T-helper 17 cell (primary cell): ENCODE results near the gene OR51D1. TPM values are rescaled to one million over a fixed set of nuclear protein-coding genes. Genes with fewer than 3 reads are reported as not detected.

Experiments used
- ATAC-seq: fragments of 150-1000 bp; cut with Tn5 transposase; 2 replicates; pipeline ENCODE4 v1.10.0; 2021; ENCODE audit warnings: mild to moderate bottlenecking, moderate library complexity
- DNase-seq, 3 donors: peaks; one replicate each; pipeline versions ENCODE4 v3.0.0 to v3.0.0-alpha.2; 2020 to 2021
- H3K9me3 ChIP-seq: one replicate; pipeline ENCODE4 v1.7.0; 2013; ENCODE audit warnings: low read length, mild to moderate bottlenecking; ENCODE audit not compliant: control insufficient read depth, poor library complexity, severe bottlenecking
- H3K27ac Mint-ChIP-seq: one replicate; pipeline ENCODE4 v1.8.0; 2022; ENCODE audit warnings: mild to moderate bottlenecking, moderate library complexity, mixed read lengths
- H3K27me3 Mint-ChIP-seq: one replicate; pipeline ENCODE4 v1.8.0; 2022; ENCODE audit warnings: mixed read lengths
- H3K36me3 Mint-ChIP-seq: one replicate; pipeline ENCODE4 v1.8.0; 2022; ENCODE audit warnings: low read depth, mixed read lengths
- H3K4me1 Mint-ChIP-seq: one replicate; pipeline ENCODE4 v1.8.0; 2022; ENCODE audit warnings: mild to moderate bottlenecking, mixed read lengths
- H3K4me3 Mint-ChIP-seq: one replicate; pipeline ENCODE4 v1.8.0; 2022; ENCODE audit warnings: mild to moderate bottlenecking, moderate library complexity, mixed read lengths
- total RNA-seq, 4 donors: library from RNA in 2 of 4; stranded (reverse) in 2 of 4; gene quantifications; one replicate each; pipeline ENCODE4 v1.2.3 and lab custom pipeline; 2022 to 2026

OR51D1 gene
- total RNA-seq, 2 donors from 2014 or later: not detected

DNA sequence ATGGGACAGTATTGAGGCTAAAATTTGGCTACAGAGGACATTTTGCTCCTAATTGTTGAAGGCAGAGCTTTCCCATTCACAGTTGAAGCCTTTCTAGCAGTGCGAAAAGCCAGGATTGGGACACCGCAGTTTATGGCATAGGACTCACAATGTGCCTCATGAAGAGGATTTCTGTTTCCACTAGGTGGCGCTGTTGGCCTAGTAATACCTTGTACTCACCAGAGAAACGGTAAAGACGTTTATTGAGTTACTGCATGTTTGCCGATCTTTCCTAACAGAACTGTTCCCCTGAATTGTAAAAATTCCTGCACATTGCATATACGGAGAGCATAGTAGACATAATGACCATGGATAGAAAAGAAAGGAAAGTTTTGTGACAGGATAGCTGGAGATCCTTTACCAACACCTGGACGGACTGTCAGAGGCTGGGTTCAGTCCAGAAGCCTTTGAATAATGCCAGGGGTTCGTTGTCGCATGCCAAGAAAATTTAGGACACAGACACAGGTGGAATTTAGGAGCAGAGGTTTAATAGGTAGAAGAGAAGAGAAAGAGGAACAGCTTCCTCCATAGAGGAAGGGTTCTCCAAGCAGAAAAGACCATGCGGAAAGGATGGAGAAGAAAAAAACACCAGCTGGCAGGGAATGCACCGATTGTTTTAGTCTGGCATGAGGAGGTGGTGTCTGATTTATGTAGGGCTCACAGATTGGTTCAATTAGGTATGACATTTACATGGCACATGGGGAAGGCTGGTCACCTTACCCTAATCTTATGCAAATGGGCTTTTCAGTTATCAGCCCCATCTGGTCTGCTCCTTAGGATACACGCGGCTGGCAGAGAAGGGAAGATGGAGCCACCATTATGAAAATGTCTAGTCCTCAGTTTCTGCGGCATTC is 10.8 kb upstream of the OR51D1 start:
- peaks cover 4% of the 10 kb centered on the region for H3K9me3 ChIP-seq
- H3K4me3 Mint-ChIP-seq: no peak overlapping the region
- H3K36me3 Mint-ChIP-seq: no peaks in the 10 kb centered on the region
- no peak for ATAC-seq
- peak in 1 of 3 donors; percentile 24 for DNase-seq
- H3K27ac Mint-ChIP-seq: no peak overlapping the region
- peaks cover 37% of the 10 kb centered on the region for H3K27me3 Mint-ChIP-seq
- no peaks in the 10 kb centered on the region for H3K4me1 Mint-ChIP-seq

DNA sequence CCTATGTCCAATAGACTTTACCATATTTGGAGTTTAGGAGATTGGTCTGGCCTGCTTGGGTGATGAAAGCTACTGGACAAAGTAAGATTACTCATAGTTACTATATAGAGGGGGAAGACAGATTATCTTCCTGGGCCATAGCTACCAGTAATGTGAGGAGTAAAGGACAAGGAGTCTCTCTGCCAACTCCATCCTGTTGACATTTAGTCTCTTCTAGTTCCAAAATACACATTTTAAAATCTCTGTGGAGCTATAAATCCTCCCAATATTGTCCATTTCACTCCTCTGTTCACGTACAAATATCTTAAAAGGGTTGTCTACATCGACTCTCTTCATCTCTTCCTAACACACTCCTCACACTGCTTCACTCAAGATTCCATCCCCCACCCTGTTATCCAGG is 1.1 kb upstream of the OR51D1 start:
- H3K9me3 ChIP-seq: no peaks in the 10 kb centered on the region
- no peak for DNase-seq
- H3K27me3 Mint-ChIP-seq: peaks cover 21% of the 10 kb centered on the region
- H3K4me3 Mint-ChIP-seq: no peak overlapping the region
- no peak overlapping the region for H3K27ac Mint-ChIP-seq
- ATAC-seq: no peak
- H3K36me3 Mint-ChIP-seq: no peaks in the 10 kb centered on the region
- H3K4me1 Mint-ChIP-seq: no peaks in the 10 kb centered on the region

DNA sequence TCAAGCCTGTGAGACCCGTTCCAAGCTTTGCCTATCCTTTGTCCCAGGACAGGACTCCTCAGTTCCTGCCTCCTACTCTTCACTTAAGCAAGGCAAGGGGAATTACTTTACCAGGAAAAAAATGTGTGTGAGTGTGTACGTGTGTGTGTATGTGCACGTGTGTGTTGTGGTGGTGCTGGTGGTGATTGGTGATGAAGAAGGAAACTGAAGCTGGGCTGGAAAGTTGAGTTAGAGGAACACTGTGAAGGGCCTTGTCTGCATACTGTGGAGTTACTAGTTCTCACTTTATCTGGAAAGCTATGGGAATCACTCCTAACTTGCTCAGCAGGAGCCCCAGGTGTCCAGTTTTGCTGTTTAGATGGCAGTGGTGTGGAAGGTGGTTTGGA is 378 bp downstream of the OR51D1 start:
- H3K9me3 ChIP-seq: no peaks in the 10 kb centered on the region
- no peak for ATAC-seq
- H3K27ac Mint-ChIP-seq: no peak overlapping the region
- peaks cover 21% of the 10 kb centered on the region for H3K27me3 Mint-ChIP-seq
- no peak for DNase-seq
- no peak overlapping the region for H3K4me3 Mint-ChIP-seq
- peaks cover 3% of the 10 kb centered on the region for H3K36me3 Mint-ChIP-seq
- no peaks in the 10 kb centered on the region for H3K4me1 Mint-ChIP-seq

DNA sequence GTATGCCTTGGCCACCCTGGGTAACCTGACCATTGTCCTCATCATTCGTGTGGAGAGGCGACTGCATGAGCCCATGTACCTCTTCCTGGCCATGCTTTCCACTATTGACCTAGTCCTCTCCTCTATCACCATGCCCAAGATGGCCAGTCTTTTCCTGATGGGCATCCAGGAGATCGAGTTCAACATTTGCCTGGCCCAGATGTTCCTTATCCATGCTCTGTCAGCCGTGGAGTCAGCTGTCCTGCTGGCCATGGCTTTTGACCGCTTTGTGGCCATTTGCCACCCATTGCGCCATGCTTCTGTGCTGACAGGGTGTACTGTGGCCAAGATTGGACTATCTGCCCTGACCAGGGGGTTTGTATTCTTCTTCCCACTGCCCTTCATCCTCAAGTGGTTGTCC is 2.7 kb downstream of the OR51D1 start:
- peaks cover 6% of the 10 kb centered on the region for H3K36me3 Mint-ChIP-seq
- DNase-seq (no peak), ATAC-seq (no peak)
- H3K4me3 Mint-ChIP-seq: no peak overlapping the region
- no peak overlapping the region for H3K27ac Mint-ChIP-seq
- peaks cover 35% of the 10 kb centered on the region for H3K27me3 Mint-ChIP-seq
- H3K4me1 Mint-ChIP-seq: peaks cover 5% of the 10 kb centered on the region
- H3K9me3 ChIP-seq: no peaks in the 10 kb centered on the region

DNA sequence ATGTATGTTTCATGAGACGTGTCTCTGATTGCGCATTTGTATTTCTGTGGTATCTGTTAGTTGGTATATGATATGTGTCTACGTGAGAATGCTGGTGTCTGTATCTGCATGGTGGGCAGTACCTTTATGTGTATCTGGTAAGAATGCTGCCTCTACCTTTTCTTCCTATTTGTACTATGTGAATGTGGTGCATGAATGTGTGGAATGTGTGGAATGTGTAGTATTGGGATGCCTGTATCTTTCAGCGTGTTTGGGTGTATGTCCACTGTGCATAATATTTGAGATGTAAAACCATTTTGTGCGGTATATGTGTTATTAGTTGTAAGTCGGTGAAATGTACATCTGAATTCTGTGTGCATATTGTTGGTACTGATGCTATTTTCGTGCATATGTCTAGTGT is 4.2 kb downstream of the OR51D1 start:
- Mint-ChIP-seq H3K27ac (no peak overlapping the region), H3K36me3 (peaks cover 8% of the 10 kb centered on the region), H3K27me3 (peaks cover 43% of the 10 kb centered on the region), H3K4me3 (no peak overlapping the region), H3K4me1 (peaks cover 7% of the 10 kb centered on the region)
- DNase-seq: no peak
- H3K9me3 ChIP-seq: no peaks in the 10 kb centered on the region
- no peak for ATAC-seq

DNA sequence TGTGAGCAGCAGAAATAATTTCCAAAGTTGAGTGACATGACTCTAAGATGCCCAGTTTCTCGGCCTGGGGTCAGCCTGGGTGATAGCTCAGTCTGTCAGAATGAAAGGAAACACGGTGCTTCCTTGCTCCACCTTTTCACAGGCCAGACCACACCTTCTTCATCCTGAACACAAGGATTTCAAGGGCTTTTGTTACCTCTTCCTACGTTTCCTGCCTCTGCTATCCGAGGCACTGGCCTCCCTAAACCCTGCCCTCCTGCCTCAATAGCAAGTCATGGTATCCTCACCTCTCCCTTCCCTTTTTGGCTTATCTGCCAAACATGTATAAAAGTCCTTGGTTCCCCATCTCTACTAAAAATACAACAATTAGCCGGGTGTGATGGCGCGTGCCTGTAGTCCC is 4.8 kb downstream of the OR51D1 start:
- no peaks in the 10 kb centered on the region for H3K9me3 ChIP-seq
- H3K36me3 Mint-ChIP-seq: peaks cover 8% of the 10 kb centered on the region
- H3K4me1 Mint-ChIP-seq: peaks cover 7% of the 10 kb centered on the region
- ATAC-seq (no peak), DNase-seq (no peak)
- H3K4me3 Mint-ChIP-seq: no peak overlapping the region
- no peak overlapping the region for H3K27ac Mint-ChIP-seq
- peaks cover 47% of the 10 kb centered on the region for H3K27me3 Mint-ChIP-seq

DNA sequence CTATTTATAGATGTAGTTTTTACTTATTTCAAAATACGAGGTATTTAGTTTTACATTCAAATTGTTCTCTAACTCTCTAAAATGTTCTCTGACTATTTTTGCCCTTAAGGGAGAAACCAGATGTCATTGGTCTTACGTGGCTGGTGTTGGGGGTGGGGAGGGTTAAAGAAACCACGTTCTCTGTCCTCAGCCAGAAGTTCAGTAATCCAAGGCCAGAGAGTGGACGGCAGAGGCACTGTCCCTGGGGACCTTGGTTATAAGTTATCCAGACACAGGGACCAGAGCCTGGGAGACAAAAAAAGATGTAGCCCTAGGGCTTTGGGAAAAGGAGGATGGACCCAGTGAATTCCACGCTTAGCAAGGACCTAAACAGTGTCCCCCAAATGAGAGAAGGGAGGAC is 5.8 kb downstream of the OR51D1 start:
- H3K9me3 ChIP-seq: no peaks in the 10 kb centered on the region
- ATAC-seq (no peak), DNase-seq (no peak)
- no peak overlapping the region for H3K4me3 Mint-ChIP-seq
- H3K27me3 Mint-ChIP-seq: peaks cover 52% of the 10 kb centered on the region
- H3K27ac Mint-ChIP-seq: no peak overlapping the region
- H3K36me3 Mint-ChIP-seq: peaks cover 8% of the 10 kb centered on the region
- peaks cover 7% of the 10 kb centered on the region for H3K4me1 Mint-ChIP-seq

DNA sequence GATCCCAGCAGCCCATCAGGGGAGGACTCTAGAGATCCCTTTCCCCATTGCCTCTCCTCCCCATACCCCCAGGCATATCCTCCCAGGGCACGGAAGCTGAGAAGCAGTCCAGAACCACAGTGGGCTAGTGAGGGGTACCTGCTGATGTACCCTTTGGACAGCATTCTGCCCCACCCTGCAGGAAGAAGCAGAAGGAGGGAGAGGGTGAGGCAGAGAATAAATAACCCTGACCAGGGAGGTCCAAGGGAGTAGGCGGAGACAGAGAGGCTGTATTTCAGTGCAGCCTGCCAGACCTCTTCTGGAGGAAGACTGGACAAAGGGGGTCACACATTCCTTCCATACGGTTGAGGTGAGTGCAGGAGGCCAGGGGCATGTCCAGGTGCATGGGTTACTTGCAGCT is 6.4 kb downstream of the OR51D1 start, which contains the start of gene OR51E1:
OR51E1 (plus strand) TSS at position 301 of the 400 bp plus-strand sequence. CDS start 8,545 bp downstream, outside the sequence.
- no peak within 1 kb of the TSS for H3K4me3 Mint-ChIP-seq
- ATAC-seq: no peak
- peaks cover 54% of the 10 kb centered on the region for H3K27me3 Mint-ChIP-seq
- no peak for DNase-seq
- peaks cover 8% of the 10 kb centered on the region for H3K36me3 Mint-ChIP-seq
- H3K9me3 ChIP-seq: no peaks in the 10 kb centered on the region
- H3K4me1 Mint-ChIP-seq: peaks cover 7% of the 10 kb centered on the region
- H3K27ac Mint-ChIP-seq: no peak within 1 kb of the TSS

DNA sequence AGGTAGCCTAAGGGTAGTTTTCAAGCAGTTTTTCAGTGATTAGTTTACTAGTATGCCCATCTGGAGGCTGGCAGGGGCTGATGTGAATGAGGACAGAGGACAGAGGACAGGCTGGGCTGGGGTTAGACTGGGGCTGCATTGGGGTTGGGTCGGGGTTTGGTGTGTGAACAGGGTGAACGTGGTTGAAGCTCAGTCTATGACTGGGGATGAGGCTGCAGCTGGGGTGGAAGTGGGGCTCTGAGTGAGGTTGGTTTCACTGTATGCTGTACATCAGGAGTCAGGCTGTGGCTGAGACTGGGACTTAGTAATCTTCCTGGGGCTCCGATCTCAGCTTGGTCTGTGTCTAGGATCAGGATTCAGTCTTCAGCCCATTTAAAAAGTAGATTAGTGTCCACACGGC is 7.0 kb downstream of the OR51D1 start:
- Mint-ChIP-seq H3K27me3 (peaks cover 54% of the 10 kb centered on the region), H3K4me3 (no peak overlapping the region), H3K36me3 (peaks cover 8% of the 10 kb centered on the region), H3K27ac (no peak overlapping the region), H3K4me1 (peaks cover 7% of the 10 kb centered on the region)
- no peaks in the 10 kb centered on the region for H3K9me3 ChIP-seq
- no peak for ATAC-seq
- no peak for DNase-seq

DNA sequence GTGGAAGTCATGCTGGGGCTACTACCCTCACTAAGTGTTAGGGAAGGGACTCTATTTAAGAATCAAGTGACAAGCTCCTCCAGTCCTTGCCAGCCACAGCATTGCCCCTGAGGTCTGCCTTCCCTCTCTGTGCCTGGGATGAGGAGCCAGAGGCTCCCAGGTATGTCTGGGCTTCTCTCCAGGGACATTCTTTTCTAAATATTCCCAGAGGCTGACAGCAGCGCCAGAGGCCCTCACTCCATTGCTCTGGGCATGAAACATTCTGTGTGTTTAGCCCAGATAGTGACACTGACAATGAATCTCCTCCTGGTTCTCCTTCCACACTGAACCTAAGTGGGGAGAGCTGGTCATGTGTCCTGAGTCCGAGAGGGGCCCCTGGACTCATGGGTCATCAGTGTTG is 8.7 kb downstream of the OR51D1 start:
- Mint-ChIP-seq H3K27me3 (peaks cover 66% of the 10 kb centered on the region), H3K27ac (no peak overlapping the region), H3K36me3 (peaks cover 8% of the 10 kb centered on the region), H3K4me1 (peaks cover 7% of the 10 kb centered on the region), H3K4me3 (no peak overlapping the region)
- ATAC-seq (no peak), DNase-seq (no peak)
- H3K9me3 ChIP-seq: no peaks in the 10 kb centered on the region

DNA sequence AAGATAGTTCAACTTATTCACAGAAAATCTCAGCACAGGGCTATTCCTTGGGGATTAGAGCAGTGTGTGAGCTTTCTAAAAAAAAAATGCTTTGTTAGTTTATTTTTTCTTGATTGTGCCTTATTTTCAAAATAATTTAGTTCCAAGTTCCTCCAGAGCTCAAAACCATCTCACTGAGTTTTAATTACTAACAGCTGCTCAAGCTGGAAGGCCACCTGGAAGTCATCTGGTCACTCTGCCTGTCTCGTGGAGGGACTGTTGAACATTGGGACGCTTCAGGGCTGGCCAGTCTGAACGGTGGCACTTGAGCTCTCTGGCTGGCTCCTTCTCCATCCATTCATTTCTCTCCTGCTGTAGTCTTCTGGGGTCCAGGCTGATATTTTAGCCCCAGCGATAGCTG is 10.5 kb downstream of the OR51D1 start:
- peaks cover 5% of the 10 kb centered on the region for H3K36me3 Mint-ChIP-seq
- H3K4me3 Mint-ChIP-seq: no peak overlapping the region
- H3K9me3 ChIP-seq: no peaks in the 10 kb centered on the region
- H3K4me1 Mint-ChIP-seq: peaks cover 7% of the 10 kb centered on the region
- ATAC-seq (no peak), DNase-seq (no peak)
- H3K27me3 Mint-ChIP-seq: peaks cover 55% of the 10 kb centered on the region
- H3K27ac Mint-ChIP-seq: no peak overlapping the region

DNA sequence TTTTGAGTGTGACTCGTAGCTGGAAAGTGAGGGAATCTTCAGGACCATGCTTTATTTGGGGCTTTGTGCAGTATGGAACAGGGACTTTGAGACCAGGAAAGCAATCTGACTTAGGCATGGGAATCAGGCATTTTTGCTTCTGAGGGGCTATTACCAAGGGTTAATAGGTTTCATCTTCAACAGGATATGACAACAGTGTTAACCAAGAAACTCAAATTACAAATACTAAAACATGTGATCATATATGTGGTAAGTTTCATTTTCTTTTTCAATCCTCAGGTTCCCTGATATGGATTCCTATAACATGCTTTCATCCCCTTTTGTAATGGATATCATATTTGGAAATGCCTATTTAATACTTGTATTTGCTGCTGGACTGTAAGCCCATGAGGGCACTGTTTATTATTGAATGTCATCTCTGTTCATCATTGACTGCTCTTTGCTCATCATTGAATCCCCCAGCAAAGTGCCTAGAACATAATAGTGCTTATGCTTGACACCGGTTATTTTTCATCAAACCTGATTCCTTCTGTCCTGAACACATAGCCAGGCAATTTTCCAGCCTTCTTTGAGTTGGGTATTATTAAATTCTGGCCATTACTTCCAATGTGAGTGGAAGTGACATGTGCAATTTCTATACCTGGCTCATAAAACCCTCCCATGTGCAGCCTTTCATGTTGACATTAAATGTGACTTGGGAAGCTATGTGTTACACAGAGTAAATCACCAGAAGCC is 17.5 kb downstream of the OR51D1 start:
- ATAC-seq (no peak), DNase-seq (no peak)
- Mint-ChIP-seq H3K4me3 (no peak overlapping the region), H3K27me3 (peaks cover 22% of the 10 kb centered on the region), H3K27ac (no peak overlapping the region), H3K36me3 (no peaks in the 10 kb centered on the region), H3K4me1 (no peaks in the 10 kb centered on the region)
- H3K9me3 ChIP-seq: no peaks in the 10 kb centered on the region

DNA sequence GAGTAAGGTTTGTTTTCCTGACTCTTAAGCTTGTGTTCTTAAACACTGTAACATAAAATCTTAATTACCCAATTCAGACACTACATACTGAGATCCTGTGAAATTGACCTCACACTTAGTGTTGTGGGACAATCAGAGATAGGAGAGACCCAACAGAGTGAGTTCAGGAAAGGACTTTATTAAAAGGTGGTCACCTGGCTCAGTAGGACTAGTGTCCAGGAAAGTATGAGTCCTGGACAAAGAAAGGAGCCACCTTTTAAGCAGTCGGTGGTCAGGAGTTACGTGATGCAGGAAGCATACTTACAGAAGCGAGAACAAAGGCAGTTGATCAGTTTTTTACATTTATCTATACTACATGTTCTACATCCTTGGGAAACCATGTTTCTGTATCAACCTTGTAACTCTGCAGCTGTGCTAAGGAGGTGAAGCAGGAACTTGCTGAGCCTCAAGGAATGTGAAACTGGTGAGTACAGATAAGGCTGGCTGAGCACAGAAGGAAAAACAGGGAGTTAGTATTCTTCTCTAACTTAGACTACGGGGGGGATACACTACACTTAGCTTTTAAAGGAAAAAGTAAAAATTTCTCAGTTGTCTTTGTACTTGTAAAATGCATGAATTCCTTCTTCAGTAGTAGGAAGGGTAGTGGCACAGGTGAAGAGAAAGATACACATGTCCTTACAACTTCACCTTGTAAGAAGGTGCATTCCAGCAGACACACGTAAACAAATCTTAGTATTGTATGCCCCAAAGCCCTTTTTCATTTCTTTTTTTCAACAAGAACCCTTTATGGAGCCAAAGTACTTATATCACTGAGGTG is 21.6 kb downstream of the OR51D1 start:
- no peaks in the 10 kb centered on the region for H3K36me3 Mint-ChIP-seq

More for the DNA sequence above, 21.6 kb downstream of the OR51D1 start:
- no peaks in the 10 kb centered on the region for H3K9me3 ChIP-seq
- no peak overlapping the region for H3K4me3 Mint-ChIP-seq
- H3K27ac Mint-ChIP-seq: no peak overlapping the region
- ATAC-seq: no peak
- DNase-seq: no peak
- H3K27me3 Mint-ChIP-seq: peaks cover 32% of the 10 kb centered on the region
- no peaks in the 10 kb centered on the region for H3K4me1 Mint-ChIP-seq
